HepG2 (cell line): ENCODE results near the gene TUBA4B. TPM values are rescaled to one million over a fixed set of nuclear protein-coding genes. Genes with fewer than 3 reads are reported as not detected.
A peak's percentile ranks its signal among the peaks of the same experiment; 100 is the strongest.

Experiments used
- ATAC-seq: fragments of 200-7000 bp; cut with Tn5 transposase; 3 replicates; pipeline ENCODE4 v1.9.1; 2020; ENCODE audit warnings: mild to moderate bottlenecking, moderate library complexity
- BruUV-seq: library from RNA; stranded (reverse); fragments of 400-500 nt; replicated peaks from 2 replicates; lab custom pipeline; 2021; lab: Mats Ljungman, UMichigan
- CTCF ChIA-PET: fragments of 300-600 bp; formaldehyde crosslinking; extraction: SDS; loops from one replicate; lab custom pipeline; 2021; ENCODE audit warnings: low total read pairs, inconsistent platforms, low intra/inter-chr PET ratio; lab: Yijun Ruan, JAX
- POLR2A ChIA-PET: fragments of 350-600 bp; sonication (Branson Sonifier 250); formaldehyde crosslinking; loops from one replicate; lab custom pipeline; 2020; ENCODE audit warnings: antibody characterized with exemption, inconsistent platforms; lab: Yijun Ruan, JAX
- DNase-seq: peaks from one replicate; pipeline ENCODE4 v3.0.0-alpha.2; 2015; ENCODE audit warnings: low spot score
- FAIRE-seq: peaks from 3 replicates; lab custom pipeline; 2011; peaks lifted over from hg19 to GRCh38; lab: Jason Lieb, UNC
- H2AFZ ChIP-seq: one replicate; pipeline ENCODE4 v1.6.1; 2011; ENCODE audit warnings: low read length, inconsistent platforms
- H3K27ac ChIP-seq: fragments of 300-600 bp; 3 replicates; pipeline ENCODE4 v1.8.0; 2011; ENCODE audit warnings: mixed run types, mild to moderate bottlenecking, mixed read lengths, low read length, inconsistent platforms; ENCODE audit not compliant: insufficient read depth; ENCODE audit errors: extremely low read length
- H3K27me3 ChIP-seq, 2 experiments: fragments of 200-600 bp in 1 of 2; 2 replicates in 1 of 2; 3 replicates in 1 of 2; pipeline versions ENCODE4 v1.6.0 to v1.8.0; 2011; ENCODE audit warnings: low read length in 2 of 2, mild to moderate bottlenecking in 2 of 2, moderate library complexity in 2 of 2, inconsistent platforms in 1 of 2; ENCODE audit not compliant: insufficient read depth in 2 of 2, control insufficient read depth in 1 of 2
- H3K36me3 ChIP-seq, 2 experiments: fragments of 200-600 bp in 1 of 2; replicated peaks in 1 of 2; 2 replicates in 1 of 2; 3 replicates in 1 of 2; pipeline versions ENCODE4 v1.5.1 to v1.8.0; 2011; ENCODE audit warnings: low read length in 2 of 2, inconsistent platforms in 1 of 2; ENCODE audit not compliant: insufficient read depth in 2 of 2, control insufficient read depth in 1 of 2
- H3K4me1 ChIP-seq: 2 replicates; pipeline ENCODE4 v1.5.1; 2012; ENCODE audit warnings: low read length, inconsistent platforms; ENCODE audit not compliant: insufficient read depth
- H3K4me2 ChIP-seq: 2 replicates; pipeline ENCODE4 v1.6.0; 2011; ENCODE audit warnings: low read depth, low read length, inconsistent platforms
- H3K4me3 ChIP-seq, 3 experiments: fragments of 200-600 bp in 1 of 3; sonication (generic), shearing (Covaris generic) in 1 of 3; replicated peaks in 1 of 3; 2 replicates each; pipeline ENCODE4 v1.5.1; 2011 to 2016; ENCODE audit warnings: low read length in 3 of 3, inconsistent platforms in 2 of 3, low read depth in 2 of 3, mild to moderate bottlenecking in 2 of 3, control low read depth in 1 of 3, mixed read lengths in 1 of 3; ENCODE audit not compliant: insufficient read depth in 1 of 3
- H3K79me2 ChIP-seq: one replicate; pipeline ENCODE4 v1.6.1; 2011; ENCODE audit warnings: low read length, inconsistent platforms; ENCODE audit not compliant: insufficient read depth
- H3K9ac ChIP-seq: 2 replicates; pipeline ENCODE4 v1.6.0; 2011; ENCODE audit warnings: mild to moderate bottlenecking, low read depth, low read length, inconsistent platforms; ENCODE audit not compliant: insufficient read depth
- H3K9me3 ChIP-seq: 2 replicates; pipeline ENCODE4 v1.5.1; 2012; ENCODE audit warnings: mild to moderate bottlenecking, low read length
- H4K20me1 ChIP-seq: 2 replicates; pipeline ENCODE4 v1.6.0; 2011; ENCODE audit warnings: inconsistent platforms, mild to moderate bottlenecking, low read length, moderate library complexity; ENCODE audit not compliant: insufficient read depth
- HNRNPUL1 ChIP-seq: fragments of 200-400 bp; formaldehyde crosslinking; IDR thresholded peaks from 2 replicates; pipeline ENCODE4 v1.6.1; 2017; ENCODE audit warnings: low read depth, mild to moderate bottlenecking, low read length, moderate library complexity
- IRF2 ChIP-seq: IDR thresholded peaks from 2 replicates; pipeline ENCODE4 v1.6.1; 2018; ENCODE audit warnings: missing genetic modification reagents, missing compliant biosample characterization
- NFKBIZ ChIP-seq: IDR thresholded peaks from 2 replicates; pipeline ENCODE4 v1.6.1; 2018; ENCODE audit warnings: missing genetic modification reagents, missing compliant biosample characterization
- PAF1 ChIP-seq: IDR thresholded peaks from 2 replicates; pipeline ENCODE4 v1.6.1; 2016; ENCODE audit warnings: missing genetic modification reagents, missing compliant biosample characterization
- SPEN ChIP-seq: sonication (generic); formaldehyde crosslinking; IDR thresholded peaks from 2 replicates; pipeline ENCODE4 v1.5.1; 2020; ENCODE audit warnings: low read depth, mild to moderate bottlenecking, missing genetic modification reagents
- ZBTB1 ChIP-seq: sonication (generic); formaldehyde crosslinking; IDR thresholded peaks from 2 replicates; pipeline ENCODE4 v1.4.0; 2020; ENCODE audit warnings: missing genetic modification reagents, borderline replicate concordance
- ZNF562 ChIP-seq: sonication (generic); formaldehyde crosslinking; IDR thresholded peaks from 2 replicates; pipeline ENCODE4 v1.8.0; 2022; ENCODE audit warnings: missing genetic modification reagents, borderline replicate concordance
- ZNF567 ChIP-seq: sonication (generic); formaldehyde crosslinking; IDR thresholded peaks from 2 replicates; pipeline ENCODE4 v1.8.1; 2023; ENCODE audit warnings: mild to moderate bottlenecking, missing genetic modification reagents, borderline replicate concordance
- ZNF746 ChIP-seq: sonication (generic); formaldehyde crosslinking; IDR thresholded peaks from 2 replicates; pipeline ENCODE4 v1.8.0; 2022; ENCODE audit warnings: mild to moderate bottlenecking, missing genetic modification reagents
- WGBS: methylation state at CpG from one replicate; pipeline ENCODE4 v1.1.6; 2017; ENCODE audit warnings: low lambda C conversion rate; 5-methylcytosine and 5-hydroxymethylcytosine counted together
- in situ Hi-C: cut with HindIII; loops from 2 replicates; pipeline ENCODE4 v1.10.0; 2017; ENCODE audit warnings: low pct_unique_long_range_greater_than_20kb; ENCODE audit not compliant: extremely low pct_ligation_motif_present
- intact Hi-C: fragments of 100-400 bp; cut with micrococcal nuclease; formaldehyde crosslinking; loops from one replicate; pipeline ENCODE4 v1.10.0; 2022; ENCODE audit not compliant: unreplicated experiment
- polyA plus RNA-seq, 8 experiments: library from polyadenylated mRNA; depleted of rRNA in 3 of 8; stranded (reverse) in 7 of 8; unstranded in 1 of 8; fragments of >200 nt; fragmentation: Illumina TruSeq in 4 of 8; extraction: Trizol in 4 of 8; gene quantifications; 2 replicates each; pipeline versions ENCODE4 v1.2.1 to v1.2.3, GENCODE V29; 2011 to 2016; ENCODE audit warnings: low read depth in 4 of 8, missing spikeins in 1 of 8, mixed read lengths in 1 of 8; ENCODE audit not compliant: insufficient read depth in 1 of 8
- total RNA-seq, 5 experiments: library from RNA; depleted of rRNA; stranded (reverse); fragments of >200 nt; fragmentation: Illumina TruSeq; extraction: Trizol; gene quantifications; 2 replicates each; pipeline ENCODE4 v1.2.3, GENCODE V29; 2016; ENCODE audit warnings: low read depth in 1 of 5
- TF ChIP-seq, protein P1 (sequence below): sonication (generic); formaldehyde crosslinking; IDR thresholded peaks from 2 replicates; pipeline ENCODE4 v1.4.0; 2020; ENCODE audit warnings: missing genetic modification reagents, borderline replicate concordance
- TF ChIP-seq, protein P2 (sequence below): sonication (generic); formaldehyde crosslinking; IDR thresholded peaks from 2 replicates; pipeline ENCODE4 v1.4.0; 2020; ENCODE audit warnings: mild to moderate bottlenecking, missing genetic modification reagents
- TF ChIP-seq, protein P3 (sequence below): sonication (generic); formaldehyde crosslinking; IDR thresholded peaks from 2 replicates; pipeline ENCODE4 v1.5.0; 2020; ENCODE audit warnings: missing genetic modification reagents, mild to moderate bottlenecking, borderline replicate concordance
- TF ChIP-seq, protein P4 (sequence below): sonication (generic); formaldehyde crosslinking; IDR thresholded peaks from 2 replicates; pipeline ENCODE4 v1.4.0; 2020; ENCODE audit warnings: missing genetic modification reagents

The TUBA4B gene
- total and polyA plus RNA-seq, 2 of the 13 experiments (the other 11 are each of a cell fraction or from before 2014, with no cell fraction given): 0.18 to 0.22 TPM

DNA sequence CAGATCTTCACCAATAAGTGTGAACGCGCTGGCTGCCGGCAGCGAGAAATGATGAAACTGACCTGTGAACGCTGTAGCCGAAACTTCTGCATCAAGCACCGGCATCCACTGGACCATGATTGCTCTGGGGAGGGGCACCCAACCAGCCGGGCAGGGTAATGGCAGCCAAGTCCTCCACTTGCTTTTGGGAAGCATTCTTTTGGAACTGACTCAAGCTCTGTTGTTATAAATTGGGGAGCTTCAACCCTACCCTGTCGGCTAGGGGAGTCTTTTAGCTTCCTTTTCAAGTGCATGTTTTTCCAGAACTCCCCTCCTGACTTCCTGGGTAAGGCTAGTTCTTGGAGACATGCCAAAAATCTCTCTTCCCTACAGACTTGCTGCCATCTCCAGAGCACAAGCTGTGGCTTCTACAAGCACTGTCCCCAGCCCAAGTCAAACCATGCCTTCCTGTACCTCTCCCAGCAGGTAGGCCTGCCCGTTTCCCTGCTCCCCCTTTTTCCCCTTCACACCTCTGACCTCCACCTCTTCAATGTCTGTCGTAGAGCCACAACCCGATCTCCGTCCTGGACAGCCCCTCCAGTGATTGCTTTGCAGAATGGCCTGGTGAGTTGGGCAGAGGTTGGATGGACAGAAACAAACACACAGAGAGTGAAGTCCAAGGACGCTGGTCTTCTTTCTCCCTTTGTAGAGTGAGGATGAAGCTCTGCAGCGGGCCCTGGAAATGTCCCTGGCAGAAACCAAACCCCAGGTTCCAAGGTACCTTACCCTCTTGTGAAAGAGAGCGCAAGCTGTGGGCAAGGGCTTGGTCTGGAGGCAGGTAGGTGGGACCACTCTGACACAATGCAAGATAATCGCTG is 44.9 kb upstream of the TUBA4B start:
- in situ Hi-C loops: loop anchor here (5.0 kb wide), 1 partner anchor 36 kb away; the partner anchor contains the start of gene SLC23A3
- Histone ChIP-seq H3K4me3 (peak overlapping the region; percentile 65 to 86 (median 69)), H2AFZ (no peak overlapping the region), H3K4me2 (peak overlapping the region; percentile 100), H3K27ac (peak overlapping the region; percentile 95), H3K36me3 (peaks cover 18 to 32% of the 10 kb centered on the region in 2 experiments), H3K9me3 (no peaks in the 10 kb centered on the region), H3K79me2 (peaks cover 6% of the 10 kb centered on the region), H3K27me3 (no peaks in the 10 kb centered on the region; a peak in 1 of 5 replicates), H3K4me1 (peaks cover 54% of the 10 kb centered on the region), H4K20me1 (no peaks in the 10 kb centered on the region), H3K9ac (peak overlapping the region; percentile 77)
- ChIA-PET CTCF (interaction anchor here (2.6 kb wide), 1 partner anchor 37 kb away, joined by 8 read pairs; no protein-coding TSS in a partner anchor), POLR2A (interaction anchor here (0.7 to 5.6 kb wide), 22 partner anchors 9 to 363 kb away, joined by 3 to 227 read pairs (median 6); partner anchors contain the start of genes ABCB6, ANKZF1, ATG9A and CNPPD1)
- intact Hi-C loops: loop anchor here (1.0 kb wide), 3 partner anchors 9 to 48 kb away; partner anchors contain the start of gene NHEJ1
- FAIRE-seq (peak; percentile 98), DNase-seq (peak; percentile 90), ATAC-seq (peak; percentile 53)
- BruUV-seq: TSS peak; percentile 20
- WGBS: 4% methylated on average over 17 of the region's 17 CpGs
- TF ChIP-seq, protein P1, sequence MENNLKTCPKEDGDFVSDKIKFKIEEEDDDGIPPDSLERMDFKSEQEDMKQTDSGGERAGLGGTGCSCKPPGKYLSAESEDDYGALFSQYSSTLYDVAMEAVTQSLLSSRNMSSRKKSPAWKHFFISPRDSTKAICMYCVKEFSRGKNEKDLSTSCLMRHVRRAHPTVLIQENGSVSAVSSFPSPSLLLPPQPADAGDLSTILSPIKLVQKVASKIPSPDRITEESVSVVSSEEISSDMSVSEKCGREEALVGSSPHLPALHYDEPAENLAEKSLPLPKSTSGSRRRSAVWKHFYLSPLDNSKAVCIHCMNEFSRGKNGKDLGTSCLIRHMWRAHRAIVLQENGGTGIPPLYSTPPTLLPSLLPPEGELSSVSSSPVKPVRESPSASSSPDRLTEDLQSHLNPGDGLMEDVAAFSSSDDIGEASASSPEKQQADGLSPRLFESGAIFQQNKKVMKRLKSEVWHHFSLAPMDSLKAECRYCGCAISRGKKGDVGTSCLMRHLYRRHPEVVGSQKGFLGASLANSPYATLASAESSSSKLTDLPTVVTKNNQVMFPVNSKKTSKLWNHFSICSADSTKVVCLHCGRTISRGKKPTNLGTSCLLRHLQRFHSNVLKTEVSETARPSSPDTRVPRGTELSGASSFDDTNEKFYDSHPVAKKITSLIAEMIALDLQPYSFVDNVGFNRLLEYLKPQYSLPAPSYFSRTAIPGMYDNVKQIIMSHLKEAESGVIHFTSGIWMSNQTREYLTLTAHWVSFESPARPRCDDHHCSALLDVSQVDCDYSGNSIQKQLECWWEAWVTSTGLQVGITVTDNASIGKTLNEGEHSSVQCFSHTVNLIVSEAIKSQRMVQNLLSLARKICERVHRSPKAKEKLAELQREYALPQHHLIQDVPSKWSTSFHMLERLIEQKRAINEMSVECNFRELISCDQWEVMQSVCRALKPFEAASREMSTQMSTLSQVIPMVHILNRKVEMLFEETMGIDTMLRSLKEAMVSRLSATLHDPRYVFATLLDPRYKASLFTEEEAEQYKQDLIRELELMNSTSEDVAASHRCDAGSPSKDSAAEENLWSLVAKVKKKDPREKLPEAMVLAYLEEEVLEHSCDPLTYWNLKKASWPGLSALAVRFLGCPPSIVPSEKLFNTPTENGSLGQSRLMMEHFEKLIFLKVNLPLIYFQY (CRISPR knock-in tag): peak; percentile 42; the same call in 1 of the 2 replicates
- TF ChIP-seq, protein P2, sequence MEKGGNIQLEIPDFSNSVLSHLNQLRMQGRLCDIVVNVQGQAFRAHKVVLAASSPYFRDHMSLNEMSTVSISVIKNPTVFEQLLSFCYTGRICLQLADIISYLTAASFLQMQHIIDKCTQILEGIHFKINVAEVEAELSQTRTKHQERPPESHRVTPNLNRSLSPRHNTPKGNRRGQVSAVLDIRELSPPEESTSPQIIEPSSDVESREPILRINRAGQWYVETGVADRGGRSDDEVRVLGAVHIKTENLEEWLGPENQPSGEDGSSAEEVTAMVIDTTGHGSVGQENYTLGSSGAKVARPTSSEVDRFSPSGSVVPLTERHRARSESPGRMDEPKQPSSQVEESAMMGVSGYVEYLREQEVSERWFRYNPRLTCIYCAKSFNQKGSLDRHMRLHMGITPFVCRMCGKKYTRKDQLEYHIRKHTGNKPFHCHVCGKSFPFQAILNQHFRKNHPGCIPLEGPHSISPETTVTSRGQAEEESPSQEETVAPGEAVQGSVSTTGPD (CRISPR knock-in tag): peak; percentile 34; the same call in 1 of the 2 replicates
- no peak for TF ChIP-seq NFKBIZ
- no peak for TF ChIP-seq ZBTB1 (CRISPR knock-in tag)
- TF ChIP-seq SPEN (CRISPR knock-in tag): peak; percentile 63
- no peak for TF ChIP-seq HNRNPUL1
- no peak for TF ChIP-seq ZNF567 (CRISPR knock-in tag)
- peak; percentile 35; the same call in 1 of the 2 replicates for TF ChIP-seq ZNF746 (CRISPR knock-in tag)
- TF ChIP-seq, protein P3, sequence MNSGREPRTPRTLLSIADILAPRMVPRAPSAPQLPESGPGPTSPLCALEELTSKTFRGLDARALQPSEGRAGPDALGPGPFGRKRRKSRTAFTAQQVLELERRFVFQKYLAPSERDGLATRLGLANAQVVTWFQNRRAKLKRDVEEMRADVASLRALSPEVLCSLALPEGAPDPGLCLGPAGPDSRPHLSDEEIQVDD: no peak
- no peak for TF ChIP-seq ZNF562 (CRISPR knock-in tag)
- peak; percentile 81; the same call in 1 of the 2 replicates for TF ChIP-seq PAF1 (CRISPR knock-in tag)
- TF ChIP-seq IRF2 (CRISPR knock-in tag): peak; percentile 72; the same call in 1 of the 2 replicates
- TF ChIP-seq, protein P4, sequence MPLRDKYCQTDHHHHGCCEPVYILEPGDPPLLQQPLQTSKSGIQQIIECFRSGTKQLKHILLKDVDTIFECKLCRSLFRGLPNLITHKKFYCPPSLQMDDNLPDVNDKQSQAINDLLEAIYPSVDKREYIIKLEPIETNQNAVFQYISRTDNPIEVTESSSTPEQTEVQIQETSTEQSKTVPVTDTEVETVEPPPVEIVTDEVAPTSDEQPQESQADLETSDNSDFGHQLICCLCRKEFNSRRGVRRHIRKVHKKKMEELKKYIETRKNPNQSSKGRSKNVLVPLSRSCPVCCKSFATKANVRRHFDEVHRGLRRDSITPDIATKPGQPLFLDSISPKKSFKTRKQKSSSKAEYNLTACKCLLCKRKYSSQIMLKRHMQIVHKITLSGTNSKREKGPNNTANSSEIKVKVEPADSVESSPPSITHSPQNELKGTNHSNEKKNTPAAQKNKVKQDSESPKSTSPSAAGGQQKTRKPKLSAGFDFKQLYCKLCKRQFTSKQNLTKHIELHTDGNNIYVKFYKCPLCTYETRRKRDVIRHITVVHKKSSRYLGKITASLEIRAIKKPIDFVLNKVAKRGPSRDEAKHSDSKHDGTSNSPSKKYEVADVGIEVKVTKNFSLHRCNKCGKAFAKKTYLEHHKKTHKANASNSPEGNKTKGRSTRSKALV (CRISPR knock-in tag): no peak
